Thyroid gland (tissue), 4 donors: ENCODE measurements around the gene ZKSCAN3. TPM values are rescaled to one million over a fixed set of nuclear protein-coding genes. Genes with fewer than 3 reads are reported as not detected.
"Not testable (repeated sequence)": the region's sequence is repeated elsewhere in the genome, so short reads cannot be mapped to it uniquely, and the experiment has no call there.

Experiments
- DNase-seq, 2 donors: peaks; one replicate each; pipeline ENCODE4 v3.0.0-alpha.2; 2019
- H3K27ac ChIP-seq, 3 donors: fragments of 200-600 bp; sonication (generic); 1 replicate in 2 of 3; 2 replicates in 1 of 3; pipeline ENCODE4 v1.5.1; 2016 to 2019; ENCODE audit warnings: mild to moderate bottlenecking in 1 of 3, moderate library complexity in 1 of 3
- H3K27me3 ChIP-seq: fragments of 200-600 bp; sonication (generic); one replicate; pipeline ENCODE4 v1.5.1; 2019
- H3K36me3 ChIP-seq, 2 donors: fragments of 200-600 bp; sonication (generic); one replicate each; pipeline ENCODE4 v1.5.1; 2016 to 2019
- H3K4me1 ChIP-seq, 2 donors: fragments of 200-600 bp; sonication (generic); one replicate each; pipeline ENCODE4 v1.5.1; 2017 to 2019
- H3K4me3 ChIP-seq, 3 donors: fragments of 200-600 bp; sonication (generic); replicated peaks in 1 of 3; 1 replicate in 2 of 3; 2 replicates in 1 of 3; pipeline ENCODE4 v1.5.1; 2016; ENCODE audit warnings: mild to moderate bottlenecking in 1 of 3
- H3K9me3 ChIP-seq: fragments of 200-600 bp; sonication (generic); one replicate; pipeline ENCODE4 v1.5.1; 2017
- POLR2A ChIP-seq, 2 donors: fragments of 450-650 bp; IDR thresholded peaks; one replicate each; pipeline ENCODE4 v1.6.1; 2017; ENCODE audit warnings: antibody characterized with exemption in 2 of 2, mild to moderate bottlenecking in 2 of 2, moderate library complexity in 1 of 2
- WGBS, 2 donors: methylation state at CpG; one replicate each; pipeline ENCODE4 v1.1.5; 2017; 5-methylcytosine and 5-hydroxymethylcytosine counted together
- intact Hi-C: fragments of 100-400 bp; cut with DNase I; formaldehyde crosslinking; loops from one replicate; pipeline ENCODE4 v1.15.1; 2023
- total RNA-seq, 4 donors: library from RNA; depleted of rRNA; stranded (reverse); fragments of >200 nt; gene quantifications; one replicate each; pipeline ENCODE4 v1.2.3, GENCODE V29; 2016
- TF ChIP-seq, protein P1 (sequence below), 6 experiments: fragments of 200-600 bp in 3 of 6; fragments of 450-650 bp in 3 of 6; sonication (generic) in 3 of 6; IDR thresholded peaks; one replicate each; pipeline ENCODE4 v1.5.1; 2016 to 2019; ENCODE audit warnings: antibody characterized with exemption in 6 of 6, mild to moderate bottlenecking in 2 of 6, inconsistent platforms in 1 of 6, moderate library complexity in 1 of 6

ZKSCAN3 gene
- total RNA-seq, 4 donors from 2014 or later, result 7.0 to 10.5 (median 8.6) TPM

DNA sequence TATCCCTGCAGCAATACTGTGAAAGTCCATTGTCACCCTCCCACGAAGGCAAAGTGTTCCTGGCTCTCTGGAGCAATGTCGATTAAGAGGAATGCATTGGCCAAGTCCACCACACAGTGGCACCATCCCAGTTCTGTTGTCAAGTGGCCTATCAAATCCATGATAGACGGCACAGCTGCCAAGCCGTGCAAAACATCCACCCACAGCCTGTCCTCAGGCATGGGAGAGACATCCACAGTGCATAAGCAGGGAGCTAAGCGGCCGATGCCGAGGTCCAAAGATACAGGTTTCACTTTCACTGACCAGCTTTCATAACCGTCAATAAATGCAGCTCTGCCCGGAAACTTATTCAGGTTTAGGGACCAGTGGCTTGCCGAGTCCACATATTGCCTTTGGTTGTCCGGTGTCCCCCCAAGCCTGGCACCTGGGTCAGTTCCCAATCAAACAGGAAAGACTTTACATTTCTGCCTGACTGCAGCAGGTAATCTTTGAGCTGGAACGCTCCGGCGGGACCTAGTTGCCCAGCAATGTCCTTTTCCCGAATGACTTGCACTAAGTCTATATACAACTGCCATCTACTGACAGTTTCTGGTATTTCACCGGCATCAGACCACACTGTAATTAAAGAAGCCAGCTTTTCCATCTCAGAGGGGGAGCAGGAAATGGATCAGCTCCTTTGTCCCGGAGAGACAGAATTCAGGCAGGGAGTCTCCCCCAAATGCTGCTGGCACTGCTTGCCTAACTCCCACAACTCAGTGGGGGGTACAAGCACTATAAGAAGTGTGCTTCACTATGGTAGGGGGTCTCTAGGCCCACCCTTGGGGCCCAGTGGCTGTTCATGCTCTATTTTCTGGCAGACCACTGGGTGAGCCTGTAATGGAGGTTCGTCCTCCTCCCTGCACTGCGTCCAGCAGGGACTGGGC, 6.3 kb downstream of the ZKSCAN3 start:
- WGBS, 2 donors, result 3 to 4% methylated on average over 14 to 18 of the region's 19 CpGs

DNA sequence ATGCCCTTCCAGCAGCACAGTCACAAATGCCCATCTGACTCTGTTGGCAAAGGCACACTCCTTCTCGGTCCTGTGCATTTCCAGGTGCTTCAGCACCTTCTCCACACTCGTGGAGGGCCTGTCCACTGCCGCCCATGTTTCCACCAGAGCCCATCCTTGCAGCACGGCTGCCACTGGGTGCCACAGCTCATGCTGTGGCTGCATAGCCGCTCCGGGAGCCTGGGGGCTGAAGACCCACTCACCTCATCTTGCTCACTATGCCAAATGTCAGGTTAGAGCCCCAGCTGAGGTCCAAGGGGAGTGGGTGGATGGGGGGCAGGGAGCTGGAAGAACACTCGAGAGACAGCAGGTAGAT, 6.9 kb downstream of the ZKSCAN3 start:
- WGBS, 2 donors, result 65 to 71% methylated on average over 7 of the region's 7 CpGs
- peak in 1 of 2 donors; percentile 7 for DNase-seq
- intact Hi-C loops, result loop anchor here (5.0 to 10.0 kb wide), 2 partner anchors 92 to 229 kb away; partner anchors contain the start of gene ZSCAN26
- no peaks in the 10 kb centered on the region for H3K27me3 ChIP-seq
- TF ChIP-seq POLR2A (IDR thresholded peaks at IDR 0.05), result no peak
- TF ChIP-seq, protein P1, sequence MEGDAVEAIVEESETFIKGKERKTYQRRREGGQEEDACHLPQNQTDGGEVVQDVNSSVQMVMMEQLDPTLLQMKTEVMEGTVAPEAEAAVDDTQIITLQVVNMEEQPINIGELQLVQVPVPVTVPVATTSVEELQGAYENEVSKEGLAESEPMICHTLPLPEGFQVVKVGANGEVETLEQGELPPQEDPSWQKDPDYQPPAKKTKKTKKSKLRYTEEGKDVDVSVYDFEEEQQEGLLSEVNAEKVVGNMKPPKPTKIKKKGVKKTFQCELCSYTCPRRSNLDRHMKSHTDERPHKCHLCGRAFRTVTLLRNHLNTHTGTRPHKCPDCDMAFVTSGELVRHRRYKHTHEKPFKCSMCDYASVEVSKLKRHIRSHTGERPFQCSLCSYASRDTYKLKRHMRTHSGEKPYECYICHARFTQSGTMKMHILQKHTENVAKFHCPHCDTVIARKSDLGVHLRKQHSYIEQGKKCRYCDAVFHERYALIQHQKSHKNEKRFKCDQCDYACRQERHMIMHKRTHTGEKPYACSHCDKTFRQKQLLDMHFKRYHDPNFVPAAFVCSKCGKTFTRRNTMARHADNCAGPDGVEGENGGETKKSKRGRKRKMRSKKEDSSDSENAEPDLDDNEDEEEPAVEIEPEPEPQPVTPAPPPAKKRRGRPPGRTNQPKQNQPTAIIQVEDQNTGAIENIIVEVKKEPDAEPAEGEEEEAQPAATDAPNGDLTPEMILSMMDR (IDR thresholded peaks at IDR 0.05), result no peak
- H3K27ac ChIP-seq, result peak overlapping the region in 2 of 3 donors; percentile 91
- peaks cover 8 to 21% of the 10 kb centered on the region in 2 donors for H3K4me1 ChIP-seq
- no peak overlapping the region for H3K4me3 ChIP-seq
- no peaks in the 10 kb centered on the region for H3K9me3 ChIP-seq
- peaks cover 0 to under 1% of the 10 kb centered on the region in 2 donors for H3K36me3 ChIP-seq

More for the DNA sequence above, 6.3 kb downstream of the ZKSCAN3 start:
- Histone ChIP-seq H3K4me3 (peak overlapping the region; percentile 44 to 62 (median 49)), H3K36me3 (no peaks in the 10 kb centered on the region), H3K27me3 (no peaks in the 10 kb centered on the region), H3K9me3 (no peaks in the 10 kb centered on the region), H3K27ac (peak overlapping the region; percentile 73 to 91 (median 91)), H3K4me1 (peaks cover 8 to 27% of the 10 kb centered on the region in 2 donors)
- TF ChIP-seq POLR2A (IDR thresholded peaks at IDR 0.05), result peak in 1 of 2 donors; percentile 17
- TF ChIP-seq, protein P1 (IDR thresholded peaks at IDR 0.05), result peak; percentile 78 to 92 (median 88)
- intact Hi-C loops, result loop anchor here (5.0 to 10.0 kb wide), 2 partner anchors 91 to 229 kb away; partner anchors contain the start of gene ZSCAN26
- DNase-seq, result peak; percentile 79 to 85

DNA sequence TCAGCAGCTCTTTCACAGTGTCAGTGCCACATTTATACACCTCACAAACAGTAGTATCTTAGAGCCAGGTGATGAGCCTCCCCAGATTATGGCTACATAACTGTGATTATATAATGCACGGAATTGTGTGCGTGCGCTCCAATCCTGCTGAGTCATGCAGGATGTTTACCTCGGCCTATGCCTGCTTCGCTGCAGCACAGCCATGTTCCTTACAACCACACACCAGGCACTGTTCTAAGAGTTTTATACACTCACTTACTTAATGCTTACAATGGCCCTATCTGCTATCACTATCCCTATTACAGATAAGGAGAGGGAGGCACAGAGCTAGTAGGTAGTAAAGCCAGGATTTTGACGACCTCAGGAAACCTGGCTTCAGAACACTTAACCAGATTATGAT, 7.3 kb downstream of the ZKSCAN3 start:
- WGBS, 2 donors, result 83 to 93% methylated on average over 6 of the region's 6 CpGs
- H3K4me3 ChIP-seq, result no peak overlapping the region
- peaks cover 0 to 2% of the 10 kb centered on the region in 2 donors for H3K36me3 ChIP-seq
- no peak for TF ChIP-seq POLR2A (IDR thresholded peaks at IDR 0.05)
- TF ChIP-seq, protein P1 (IDR thresholded peaks at IDR 0.05), result no peak
- H3K27me3 ChIP-seq, result no peaks in the 10 kb centered on the region
- H3K27ac ChIP-seq, result no peak overlapping the region
- DNase-seq, result no peak
- intact Hi-C loops, result loop anchor here (5.0 to 10.0 kb wide), 2 partner anchors 92 to 230 kb away; partner anchors contain the start of gene ZSCAN26
- no peaks in the 10 kb centered on the region for H3K9me3 ChIP-seq
- peaks cover 8 to 21% of the 10 kb centered on the region in 2 donors for H3K4me1 ChIP-seq

DNA sequence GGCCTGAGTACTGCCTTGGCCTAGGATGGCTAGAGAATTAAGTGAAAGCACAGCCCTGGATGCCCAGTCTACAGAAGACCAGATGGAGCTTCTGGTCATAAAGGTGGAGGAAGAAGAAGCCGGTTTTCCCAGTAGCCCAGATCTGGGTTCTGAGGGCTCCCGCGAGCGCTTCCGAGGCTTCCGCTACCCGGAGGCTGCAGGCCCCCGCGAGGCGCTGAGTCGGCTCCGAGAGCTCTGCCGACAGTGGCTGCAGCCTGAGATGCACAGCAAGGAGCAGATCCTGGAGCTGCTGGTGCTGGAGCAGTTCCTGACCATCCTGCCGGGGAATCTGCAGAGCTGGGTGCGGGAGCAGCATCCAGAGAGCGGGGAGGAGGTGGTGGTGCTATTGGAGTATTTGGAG, 9.8 kb downstream of the ZKSCAN3 start:
- DNase-seq, H3K36me3 ChIP-seq, H3K27me3 ChIP-seq, H3K27ac ChIP-seq, H3K9me3 ChIP-seq, H3K4me3 ChIP-seq: not testable (repeated sequence)
- H3K4me1 ChIP-seq, result peaks cover 8 to 16% of the 10 kb centered on the region in 2 donors
- 98 to 100% methylated on average over 6 to 13 of the region's 16 CpGs for WGBS, 2 donors
- intact Hi-C loops, result loop anchor here (5.0 to 10.0 kb wide), 2 partner anchors 95 to 232 kb away; partner anchors contain the start of gene ZSCAN26

DNA sequence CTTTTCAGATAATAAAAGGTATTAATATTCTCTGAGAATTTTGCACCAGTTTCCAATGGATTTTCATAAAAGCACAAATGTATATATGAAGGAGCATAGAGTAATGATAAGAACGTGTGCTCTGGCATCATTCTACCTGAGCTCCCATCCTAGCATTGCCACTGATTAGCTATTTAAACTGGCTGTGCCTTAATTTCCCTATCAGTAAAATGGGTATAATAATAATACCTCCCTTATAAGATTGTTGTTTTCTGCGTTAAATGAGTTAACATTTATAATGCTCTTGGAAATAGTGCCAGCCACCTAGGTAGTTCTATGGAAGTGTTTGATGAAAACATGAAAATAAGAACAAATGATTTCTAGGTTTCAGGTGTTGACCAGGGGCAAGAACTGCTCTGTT, 11.2 kb downstream of the ZKSCAN3 start:
- no peak for DNase-seq
- no peaks in the 10 kb centered on the region for H3K27me3 ChIP-seq
- H3K4me3 ChIP-seq, result no peak overlapping the region
- TF ChIP-seq, protein P1 (IDR thresholded peaks at IDR 0.05), result no peak
- TF ChIP-seq POLR2A (IDR thresholded peaks at IDR 0.05), result no peak
- no peak overlapping the region for H3K27ac ChIP-seq
- peaks cover 7 to 12% of the 10 kb centered on the region in 2 donors for H3K36me3 ChIP-seq
- peaks cover 2 to 6% of the 10 kb centered on the region in 2 donors for H3K4me1 ChIP-seq
- WGBS, 2 donors, result 96 to 97% methylated on average over 2 of the region's 2 CpGs
- intact Hi-C loops, result no loop called here
- no peaks in the 10 kb centered on the region for H3K9me3 ChIP-seq

DNA sequence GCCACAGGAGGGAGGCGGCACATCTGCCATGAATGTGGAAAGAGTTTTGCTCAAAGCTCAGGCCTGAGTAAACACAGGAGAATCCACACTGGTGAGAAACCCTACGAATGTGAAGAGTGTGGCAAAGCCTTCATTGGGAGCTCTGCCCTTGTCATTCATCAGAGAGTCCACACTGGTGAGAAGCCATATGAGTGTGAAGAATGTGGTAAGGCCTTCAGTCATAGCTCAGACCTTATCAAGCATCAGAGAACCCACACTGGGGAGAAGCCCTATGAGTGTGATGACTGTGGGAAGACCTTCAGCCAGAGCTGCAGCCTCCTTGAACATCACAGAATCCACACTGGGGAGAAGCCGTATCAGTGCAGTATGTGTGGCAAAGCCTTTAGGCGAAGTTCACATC, 15.8 kb downstream of the ZKSCAN3 start:
- H3K4me1 ChIP-seq, intact Hi-C loops, DNase-seq, H3K27me3 ChIP-seq, H3K4me3 ChIP-seq, H3K27ac ChIP-seq, H3K9me3 ChIP-seq: not testable (repeated sequence)
- H3K36me3 ChIP-seq, result peaks cover 7 to 17% of the 10 kb centered on the region in 2 donors
- WGBS, 2 donors, result 95 to 97% methylated on average over 4 of the region's 4 CpGs
